Measurements from ENCODE around the gene TBC1D5.

GRCh38 chr3:17401912-17402311 is 340.5 kb downstream of the TBC1D5 start:
- TF ChIP-seq POLR2A (IDR thresholded peaks at IDR 0.05; ENCODE audit: low read depth, low read length) (no peak), POLR2AphosphoS5 (IDR thresholded peaks at IDR 0.05; ENCODE audit: low read depth, low read length) (no peak), SPI1 (IDR thresholded peaks at IDR 0.05; ENCODE audit: low read depth, low read length) (no peak), POU2F2 (IDR thresholded peaks at IDR 0.05; ENCODE audit: low read depth, low read length) (no peak), PAX5 (IDR thresholded peaks at IDR 0.05; ENCODE audit: insufficient read depth, low read length, severe bottlenecking) (no peak)
